ENCODE data around the gene SLC10A7. TPM values are rescaled to one million over a fixed set of nuclear protein-coding genes. Genes with fewer than 3 reads are reported as not detected.

The SLC10A7 gene
- total RNA-seq, 2 donors from 2014 or later, result 10.3 to 14.4 TPM

GRCh38 chr4:146338512-146338911 is 183.2 kb downstream of the SLC10A7 start:
- H3K4me3 ChIP-seq, result no peak overlapping the region
- ATAC-seq (ENCODE audit: insufficient number of reproducible peaks, low FRiP score, low read depth) (no peak), DNase-seq (ENCODE audit: low spot score) (no peak)
- H3K9me3 ChIP-seq, result no peaks in the 10 kb centered on the region
- no peak overlapping the region for H3K27ac ChIP-seq
- TF ChIP-seq CTCF (IDR thresholded peaks at IDR 0.05), result no peak
- H3K4me1 ChIP-seq (ENCODE audit: control insufficient read depth in 1 of 2, low read depth in 2 of 2), result peaks cover 11 to 13% of the 10 kb centered on the region in 2 donors
- H3K36me3 ChIP-seq, result no peaks in the 10 kb centered on the region
- no peaks in the 10 kb centered on the region for H3K27me3 ChIP-seq (replicated peaks; ENCODE audit: insufficient read depth)

- TF ChIP-seq CTCF (IDR thresholded peaks at IDR 0.05), result no peak
These were observed 185.3 kb downstream of the SLC10A7 start for GRCh38 chr4:146336410-146336807.

GRCh38 chr4:146335763-146336409 is 185.9 kb downstream of the SLC10A7 start:
- no peak overlapping the region for H3K27ac ChIP-seq
- no peaks in the 10 kb centered on the region for H3K27me3 ChIP-seq (replicated peaks; ENCODE audit: insufficient read depth)
- DNase-seq (ENCODE audit: low spot score), result no peak
- no peak overlapping the region for H3K4me3 ChIP-seq
- H3K4me1 ChIP-seq (ENCODE audit: control insufficient read depth in 1 of 2, low read depth in 2 of 2), result peaks cover 11 to 13% of the 10 kb centered on the region in 2 donors
- no peaks in the 10 kb centered on the region for H3K9me3 ChIP-seq
- ATAC-seq (ENCODE audit: insufficient number of reproducible peaks, low FRiP score, low read depth), result no peak
- no peak for TF ChIP-seq CTCF (IDR thresholded peaks at IDR 0.05)
- no peaks in the 10 kb centered on the region for H3K36me3 ChIP-seq

More at GRCh38 chr4:146336410-146336807, 185.3 kb downstream of the SLC10A7 start:
- Histone ChIP-seq H3K4me1 (ENCODE audit: control insufficient read depth in 1 of 2, low read depth in 2 of 2) (peaks cover 11 to 13% of the 10 kb centered on the region in 2 donors), H3K4me3 (no peak overlapping the region), H3K27ac (no peak overlapping the region), H3K27me3 (replicated peaks; ENCODE audit: insufficient read depth) (no peaks in the 10 kb centered on the region), H3K36me3 (no peaks in the 10 kb centered on the region), H3K9me3 (no peaks in the 10 kb centered on the region)
- no peak for DNase-seq (ENCODE audit: low spot score)
- no peak for ATAC-seq (ENCODE audit: insufficient number of reproducible peaks, low FRiP score, low read depth)

- Histone ChIP-seq H3K27ac (no peak overlapping the region), H3K9me3 (no peaks in the 10 kb centered on the region), H3K4me1 (ENCODE audit: control insufficient read depth in 1 of 2, low read depth in 2 of 2) (peaks cover 11 to 13% of the 10 kb centered on the region in 2 donors), H3K27me3 (replicated peaks; ENCODE audit: insufficient read depth) (no peaks in the 10 kb centered on the region), H3K4me3 (no peak overlapping the region), H3K36me3 (no peaks in the 10 kb centered on the region)
- ATAC-seq (ENCODE audit: insufficient number of reproducible peaks, low FRiP score, low read depth), result no peak
- no peak for TF ChIP-seq CTCF (IDR thresholded peaks at IDR 0.05)
- no peak for DNase-seq (ENCODE audit: low spot score)
These were observed 186.8 kb downstream of the SLC10A7 start for GRCh38 chr4:146334862-146335449.

- Histone ChIP-seq H3K36me3 (no peaks in the 10 kb centered on the region), H3K4me1 (ENCODE audit: control insufficient read depth in 1 of 2, low read depth in 2 of 2) (peaks cover 13 to 21% of the 10 kb centered on the region in 2 donors), H3K27me3 (replicated peaks; ENCODE audit: insufficient read depth) (no peaks in the 10 kb centered on the region), H3K9me3 (no peaks in the 10 kb centered on the region), H3K27ac (no peak overlapping the region), H3K4me3 (no peak overlapping the region)
- ATAC-seq (ENCODE audit: insufficient number of reproducible peaks, low FRiP score, low read depth), result no peak
- no peak for DNase-seq (ENCODE audit: low spot score)
- no peak for TF ChIP-seq CTCF (IDR thresholded peaks at IDR 0.05)
These were observed 187.9 kb downstream of the SLC10A7 start for GRCh38 chr4:146333895-146334262.
